HUES48 (cell line): ENCODE results near the gene GPR35.

Source experiments
- H3K27ac ChIP-seq: one replicate; pipeline ENCODE4 v1.7.0; 2013; ENCODE audit warnings: low read depth, low read length, inconsistent platforms
- H3K27me3 ChIP-seq: 2 replicates; pipeline ENCODE4 v1.6.1; 2013; ENCODE audit warnings: mild to moderate bottlenecking, low read length; ENCODE audit not compliant: control insufficient read depth, insufficient read depth
- H3K36me3 ChIP-seq: 2 replicates; pipeline ENCODE4 v1.6.1; 2013; ENCODE audit warnings: low read length; ENCODE audit not compliant: control insufficient read depth, insufficient read depth
- H3K4me1 ChIP-seq: 2 replicates; pipeline ENCODE4 v1.6.1; 2013; ENCODE audit warnings: mild to moderate bottlenecking, low read length; ENCODE audit not compliant: control insufficient read depth, insufficient read depth
- H3K4me3 ChIP-seq: 2 replicates; pipeline ENCODE4 v1.5.1; 2013; ENCODE audit warnings: mild to moderate bottlenecking, low read depth, low read length
- H3K9ac ChIP-seq: 2 replicates; pipeline ENCODE4 v1.6.1; 2013; ENCODE audit warnings: mild to moderate bottlenecking, low read depth, low read length, moderate library complexity
- H3K9me3 ChIP-seq: 2 replicates; pipeline ENCODE4 v1.6.1; 2013; ENCODE audit warnings: low read length; ENCODE audit not compliant: control insufficient read depth, insufficient read depth

The GPR35 gene

DNA sequence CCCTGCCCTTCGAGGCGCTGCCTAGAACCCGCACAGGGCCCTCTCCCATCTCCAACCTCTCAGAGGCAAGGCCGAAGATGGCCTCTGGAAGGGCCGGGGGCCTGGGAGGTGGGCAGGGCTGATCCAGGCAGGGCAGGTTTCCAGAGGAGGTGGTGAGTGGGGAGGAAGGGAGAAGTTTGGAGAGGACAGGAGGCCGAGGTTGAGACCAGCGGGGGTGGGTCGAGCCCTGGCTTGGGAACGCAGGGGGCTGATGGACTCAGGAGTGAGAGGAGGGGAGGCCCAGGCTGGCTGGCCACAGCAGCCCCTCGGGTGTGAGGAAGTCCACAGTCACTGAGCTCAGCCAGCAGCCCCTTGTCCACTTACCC, 28.2 kb upstream of the GPR35 start:
- no peaks in the 10 kb centered on the region for H3K27me3 ChIP-seq
- H3K4me3 ChIP-seq: no peak overlapping the region
- H3K9ac ChIP-seq: no peak overlapping the region
- no peaks in the 10 kb centered on the region for H3K4me1 ChIP-seq
- no peak overlapping the region for H3K27ac ChIP-seq
- peaks cover 37% of the 10 kb centered on the region for H3K36me3 ChIP-seq
- H3K9me3 ChIP-seq: no peaks in the 10 kb centered on the region

DNA sequence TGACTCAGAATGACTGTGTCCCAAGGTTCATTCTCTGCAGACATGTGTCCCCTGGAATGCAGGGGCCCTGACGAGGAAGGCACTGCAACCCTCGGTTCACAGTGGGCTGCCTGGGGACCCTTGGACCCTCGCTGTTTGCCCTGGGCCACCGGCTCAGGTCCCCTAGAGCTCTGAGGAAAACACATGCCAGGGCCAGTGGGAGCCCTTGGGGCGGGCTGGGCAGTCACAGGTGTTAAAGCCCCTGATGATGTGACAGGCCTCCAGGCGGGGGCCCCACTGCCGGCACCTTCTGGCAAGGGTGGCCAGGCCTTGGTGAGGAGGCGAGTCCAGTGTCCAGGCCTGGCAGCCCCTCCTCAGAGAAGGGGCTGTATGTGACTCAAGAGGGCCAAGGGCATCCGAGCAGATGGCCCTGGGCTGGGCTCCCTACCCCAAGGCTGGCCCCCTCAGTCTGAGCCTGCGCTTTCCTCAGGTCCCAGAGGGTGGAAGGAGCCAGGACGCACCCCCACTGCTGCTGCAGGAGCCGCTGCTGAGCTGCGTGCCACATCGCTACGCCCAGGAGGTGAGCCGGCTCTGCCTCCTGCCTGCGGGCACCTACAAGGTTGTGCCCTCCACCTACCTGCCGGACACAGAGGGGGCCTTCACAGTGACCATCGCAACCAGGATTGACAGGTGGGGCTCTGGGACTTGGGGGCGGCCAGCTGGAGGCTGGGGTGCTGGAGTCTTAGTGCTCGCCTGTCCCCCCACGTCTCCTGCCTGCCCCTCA, 27.7 kb upstream of the GPR35 start:
- Histone ChIP-seq H3K27ac (no peak overlapping the region), H3K9ac (no peak overlapping the region), H3K4me3 (no peak overlapping the region), H3K9me3 (no peaks in the 10 kb centered on the region), H3K36me3 (peaks cover 34% of the 10 kb centered on the region), H3K27me3 (no peaks in the 10 kb centered on the region), H3K4me1 (no peaks in the 10 kb centered on the region)

DNA sequence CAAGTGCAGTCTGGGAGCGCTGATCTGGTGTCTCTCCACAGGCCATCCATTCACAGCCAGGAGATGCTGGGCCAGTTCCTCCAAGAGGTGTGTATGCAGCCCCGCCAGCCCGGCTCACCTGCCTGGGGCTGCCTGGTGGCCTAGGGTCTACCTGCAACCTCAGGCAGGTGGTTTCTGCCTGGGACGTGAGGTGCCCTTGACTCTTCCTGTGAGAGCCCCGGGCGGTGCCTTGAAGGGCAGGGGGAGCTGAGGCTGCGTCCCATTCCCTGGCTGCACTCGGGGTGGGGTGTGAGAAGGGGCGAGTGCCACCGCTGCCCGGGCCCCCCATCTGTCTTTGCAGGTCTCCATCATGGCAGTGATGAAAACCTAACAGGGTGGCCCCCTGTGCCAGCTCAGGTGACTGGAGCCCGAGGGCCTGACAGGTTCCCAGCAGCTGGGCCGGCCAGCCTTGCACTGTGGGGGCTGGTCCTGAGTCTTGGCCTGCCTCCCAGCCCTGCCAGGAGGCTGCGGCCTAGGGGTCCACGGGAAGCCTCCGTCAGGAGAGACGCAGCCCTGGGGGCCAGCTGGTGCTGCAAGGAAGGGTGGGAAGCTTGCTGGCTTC, 26.9 kb upstream of the GPR35 start:
- no peak overlapping the region for H3K27ac ChIP-seq
- no peaks in the 10 kb centered on the region for H3K27me3 ChIP-seq
- no peaks in the 10 kb centered on the region for H3K4me1 ChIP-seq
- H3K36me3 ChIP-seq: peaks cover 34% of the 10 kb centered on the region
- H3K9ac ChIP-seq: no peak overlapping the region
- no peaks in the 10 kb centered on the region for H3K9me3 ChIP-seq
- no peak overlapping the region for H3K4me3 ChIP-seq

DNA sequence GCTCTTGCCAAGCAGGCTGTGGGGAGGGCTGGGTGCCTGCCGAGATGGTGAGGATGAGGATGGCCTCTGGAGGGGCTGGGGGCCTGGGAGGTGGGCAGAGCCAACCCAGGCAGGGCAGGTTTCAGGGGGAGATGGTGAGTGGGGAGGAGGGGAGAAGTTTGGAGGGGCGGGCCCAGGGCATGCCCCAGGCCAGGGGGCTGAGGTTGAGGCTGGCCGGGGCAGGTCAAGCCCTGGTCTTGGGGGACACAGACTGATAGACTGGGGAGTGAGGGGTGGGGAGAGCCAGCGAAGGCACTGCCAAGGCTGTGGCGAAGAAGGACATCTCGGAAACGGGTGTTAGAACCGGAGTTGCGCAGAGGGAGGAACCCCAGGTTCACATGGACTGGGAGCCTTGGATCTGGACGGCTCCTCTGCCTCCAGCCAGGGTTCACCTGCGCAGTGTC, 26.1 kb upstream of the GPR35 start:
- Histone ChIP-seq H3K27me3 (no peaks in the 10 kb centered on the region), H3K4me1 (no peaks in the 10 kb centered on the region), H3K36me3 (peaks cover 34% of the 10 kb centered on the region), H3K27ac (no peak overlapping the region), H3K9ac (no peak overlapping the region), H3K4me3 (no peak overlapping the region), H3K9me3 (no peaks in the 10 kb centered on the region)

DNA sequence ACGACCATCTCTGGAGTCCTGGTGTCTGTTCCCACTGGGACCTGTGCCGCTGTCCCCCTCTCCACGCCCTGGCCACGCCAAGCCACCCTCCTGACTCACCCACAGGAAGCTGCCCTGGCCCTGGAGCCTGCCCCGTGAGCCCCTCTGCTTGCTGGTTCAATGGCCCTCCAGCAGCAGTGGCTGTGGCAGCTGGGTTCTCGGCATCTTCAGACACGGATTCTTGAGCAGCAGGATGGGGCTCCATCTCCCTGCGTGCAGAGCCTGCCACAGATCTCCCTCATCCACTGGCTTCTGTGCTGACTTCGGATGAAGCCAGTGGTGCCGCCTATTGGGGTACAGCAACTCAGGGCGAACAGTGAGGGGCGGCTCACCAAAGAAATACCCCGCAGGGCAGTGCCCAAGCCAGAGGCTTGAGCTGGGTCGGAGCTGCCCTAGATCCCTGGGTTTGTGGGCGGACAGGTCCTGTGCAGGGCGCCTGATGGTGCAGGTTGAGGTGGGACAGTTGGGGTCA, 24.8 kb upstream of the GPR35 start:
- no peak overlapping the region for H3K4me3 ChIP-seq
- H3K9ac ChIP-seq: no peak overlapping the region
- no peaks in the 10 kb centered on the region for H3K4me1 ChIP-seq
- no peaks in the 10 kb centered on the region for H3K27me3 ChIP-seq
- peaks cover 34% of the 10 kb centered on the region for H3K36me3 ChIP-seq
- H3K9me3 ChIP-seq: no peaks in the 10 kb centered on the region
- H3K27ac ChIP-seq: no peak overlapping the region

DNA sequence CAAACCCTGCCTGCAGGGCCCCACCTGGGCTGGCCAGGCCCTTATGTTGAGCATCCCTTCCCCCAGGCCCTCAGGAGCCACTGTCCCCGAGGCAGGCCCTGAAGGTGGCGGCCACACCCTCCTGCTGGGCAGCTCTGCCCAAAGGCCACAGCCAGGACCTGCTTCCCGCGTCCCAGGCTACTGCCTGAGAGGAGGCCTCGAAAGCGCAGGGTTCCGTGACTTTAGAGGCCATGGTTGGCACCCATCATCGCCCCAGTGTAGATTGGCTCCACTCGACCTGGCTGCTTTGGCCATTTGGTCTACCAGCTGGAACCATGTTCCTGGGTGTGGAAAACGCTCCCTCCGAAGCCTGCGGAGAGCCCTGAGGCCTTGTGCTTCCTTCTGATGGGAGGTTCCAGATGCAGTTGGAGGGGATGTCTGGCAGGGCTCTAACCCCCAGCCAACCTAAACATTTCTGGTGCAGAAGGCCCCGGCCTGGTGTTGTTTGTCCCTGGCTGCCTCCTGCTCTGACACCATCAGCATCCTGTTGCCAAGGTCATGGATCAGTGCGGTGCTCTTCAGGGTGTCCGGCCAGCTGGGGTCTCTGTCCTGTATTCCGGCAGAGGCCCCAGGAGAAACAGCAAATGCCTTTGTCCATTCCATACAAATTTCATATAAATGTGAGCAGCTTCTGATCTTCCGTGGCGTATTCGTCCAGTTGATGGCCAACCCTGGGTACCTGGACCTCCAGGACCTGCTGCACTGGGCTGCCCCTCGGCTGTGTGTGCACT, 24.0 kb upstream of the GPR35 start:
- H3K27ac ChIP-seq: no peak overlapping the region
- H3K9ac ChIP-seq: no peak overlapping the region
- no peaks in the 10 kb centered on the region for H3K27me3 ChIP-seq
- peaks cover 30% of the 10 kb centered on the region for H3K36me3 ChIP-seq
- no peaks in the 10 kb centered on the region for H3K4me1 ChIP-seq
- H3K4me3 ChIP-seq: no peak overlapping the region
- H3K9me3 ChIP-seq: no peaks in the 10 kb centered on the region

DNA sequence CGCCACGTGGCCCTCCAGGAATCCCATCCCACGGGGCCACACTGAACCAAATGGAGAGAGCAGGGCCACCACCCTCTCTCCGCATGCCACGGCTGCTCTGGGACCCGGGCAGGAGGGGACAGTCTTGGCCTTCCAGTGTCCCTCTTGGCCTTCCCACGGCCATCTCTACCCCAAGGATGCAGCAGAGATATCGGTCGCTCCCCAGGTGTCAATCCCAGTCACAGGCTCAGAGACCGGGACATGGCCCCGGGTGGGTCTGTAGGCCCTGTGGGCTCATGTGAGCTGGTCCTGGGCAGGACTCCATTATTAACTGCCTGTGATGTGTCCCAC, 23.5 kb upstream of the GPR35 start:
- H3K27me3 ChIP-seq: no peaks in the 10 kb centered on the region
- H3K27ac ChIP-seq: no peak overlapping the region
- H3K4me1 ChIP-seq: no peaks in the 10 kb centered on the region
- H3K9me3 ChIP-seq: no peaks in the 10 kb centered on the region
- peaks cover 26% of the 10 kb centered on the region for H3K36me3 ChIP-seq
- no peak overlapping the region for H3K4me3 ChIP-seq
- H3K9ac ChIP-seq: no peak overlapping the region

DNA sequence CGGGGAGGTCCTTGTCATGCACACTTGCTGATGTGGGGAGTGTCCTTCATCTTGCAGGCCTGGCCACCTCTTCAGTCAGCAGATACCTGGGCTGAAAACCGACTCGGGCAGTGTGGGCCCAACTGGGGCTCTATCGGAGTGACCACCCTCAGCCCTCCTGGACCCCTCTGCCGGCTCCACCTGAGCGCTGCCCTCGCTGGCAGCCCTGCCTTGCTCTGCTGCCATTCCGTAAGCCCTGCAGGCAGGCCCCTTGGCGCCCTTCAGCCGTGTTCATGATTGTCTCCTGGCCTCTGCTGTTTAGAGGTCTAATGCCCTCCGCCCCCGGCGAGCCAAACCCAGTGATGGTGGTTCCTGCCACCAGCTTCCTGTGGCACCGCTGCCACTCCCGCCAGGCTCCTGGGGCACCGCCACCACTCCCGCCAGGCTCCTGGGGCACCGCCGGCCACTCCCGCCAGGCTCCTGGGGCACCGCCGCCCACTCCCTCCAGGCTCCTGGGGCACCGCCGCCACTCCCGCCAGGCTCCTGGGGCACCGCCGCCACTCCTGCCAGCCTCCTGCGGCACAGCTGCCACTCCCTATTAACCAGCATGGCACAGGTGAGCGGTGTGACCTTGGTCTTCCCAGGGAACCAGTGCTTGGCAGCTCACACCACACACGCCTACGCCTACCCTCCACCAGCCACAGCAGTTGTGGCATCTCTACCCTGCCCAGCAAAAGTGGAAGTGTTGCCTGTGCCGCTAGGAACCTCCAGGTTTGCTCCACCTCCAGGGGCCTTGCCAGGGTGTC, 22.8 kb upstream of the GPR35 start:
- Histone ChIP-seq H3K9ac (no peak overlapping the region), H3K27me3 (no peaks in the 10 kb centered on the region), H3K4me3 (no peak overlapping the region), H3K36me3 (peaks cover 26% of the 10 kb centered on the region), H3K9me3 (no peaks in the 10 kb centered on the region), H3K27ac (no peak overlapping the region), H3K4me1 (no peaks in the 10 kb centered on the region)

DNA sequence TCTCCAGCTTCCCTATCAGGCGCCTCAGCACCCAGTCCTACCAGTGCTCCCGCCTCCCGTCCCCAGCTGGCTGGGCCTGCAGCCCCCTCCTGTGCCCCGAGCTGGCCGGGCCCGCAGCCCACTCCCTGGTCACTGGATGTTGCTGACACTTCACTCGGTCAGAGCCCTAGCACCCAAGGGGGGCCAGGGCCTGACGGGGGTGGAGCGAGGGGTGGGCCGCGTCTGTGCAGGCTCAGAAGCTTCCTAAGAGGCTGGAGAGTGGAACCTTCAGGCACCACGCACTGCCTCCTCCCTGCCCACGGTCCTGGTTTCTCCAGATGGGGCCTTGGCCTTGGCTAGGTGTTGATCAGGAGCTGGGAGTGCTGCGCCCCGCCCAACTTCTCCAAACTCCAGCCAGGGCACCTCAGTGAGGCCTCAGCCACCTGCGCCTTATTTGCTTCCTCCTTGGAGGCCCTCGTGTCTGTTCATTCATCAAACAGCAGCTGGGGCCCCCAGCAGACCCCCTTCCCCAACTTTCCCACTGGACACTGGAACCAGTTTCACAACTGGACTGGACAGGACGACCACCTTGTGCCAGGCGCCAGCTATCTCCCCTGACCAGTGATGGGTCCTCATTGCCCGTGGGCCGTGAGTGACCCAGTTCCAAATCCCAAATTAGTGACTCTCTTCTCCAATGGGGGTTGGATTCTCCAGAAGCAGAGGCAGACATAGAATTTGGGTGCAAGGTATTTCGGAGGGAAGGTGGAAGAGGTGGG, 22.0 kb upstream of the GPR35 start:
- peaks cover 19% of the 10 kb centered on the region; the same call in 1 of the 2 replicates for H3K36me3 ChIP-seq
- no peak overlapping the region for H3K27ac ChIP-seq
- H3K4me1 ChIP-seq: no peaks in the 10 kb centered on the region
- no peaks in the 10 kb centered on the region for H3K9me3 ChIP-seq
- H3K4me3 ChIP-seq: no peak overlapping the region
- H3K27me3 ChIP-seq: no peaks in the 10 kb centered on the region
- H3K9ac ChIP-seq: no peak overlapping the region

DNA sequence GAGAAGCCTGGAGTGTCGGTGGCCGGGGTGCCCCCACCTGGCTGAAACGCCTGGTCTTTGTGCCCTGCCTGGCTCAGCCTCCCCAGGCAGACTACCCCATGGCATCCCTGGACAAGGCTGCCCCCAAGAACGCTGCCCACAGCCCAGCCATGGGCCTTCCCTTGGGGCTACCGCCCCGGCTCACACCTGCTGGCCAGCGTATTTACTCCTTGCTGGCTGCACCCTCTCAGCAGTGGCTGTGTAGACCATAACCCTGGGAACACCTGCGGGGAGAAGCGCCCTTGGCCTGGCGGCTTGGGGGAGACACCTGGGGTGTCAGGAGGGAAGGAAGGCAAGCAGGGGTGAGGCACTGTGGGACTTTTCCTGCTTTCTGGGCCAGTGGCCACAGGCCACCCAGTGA, 21.4 kb upstream of the GPR35 start:
- Histone ChIP-seq H3K36me3 (peaks cover 14% of the 10 kb centered on the region; the same call in 1 of the 2 replicates), H3K9me3 (no peaks in the 10 kb centered on the region), H3K27ac (no peak overlapping the region), H3K4me3 (no peak overlapping the region), H3K27me3 (no peaks in the 10 kb centered on the region), H3K4me1 (no peaks in the 10 kb centered on the region), H3K9ac (no peak overlapping the region)
